ENCODE measurements around the gene PRSS27.
"Not testable (repeated sequence)": the region's sequence is repeated elsewhere in the genome, so short reads cannot be mapped to it uniquely, and the experiment has no call there.

PRSS27 gene

GRCh38 chr16:2675021-2675420, 45.0 kb downstream of the PRSS27 start:
- no peak overlapping the region for H3K4ac ChIP-seq (ENCODE audit: low read length)
- H3K27ac ChIP-seq (replicated peaks; ENCODE audit: low read length) = no peak overlapping the region
- no peak overlapping the region for H4K91ac ChIP-seq (ENCODE audit: low read depth, low read length, poor library complexity)
- no peak overlapping the region for H2BK12ac ChIP-seq (ENCODE audit: low read length)
- H2AFZ ChIP-seq (ENCODE audit: low read length) = no peak overlapping the region
- no peak overlapping the region for H3K9ac ChIP-seq (ENCODE audit: low read depth, low read length, poor library complexity)
- no peaks in the 10 kb centered on the region for H3K9me3 ChIP-seq (replicated peaks in 1 of 2; ENCODE audit: control insufficient read depth in 2 of 2, insufficient read depth in 1 of 2, low read depth in 1 of 2, low read length in 2 of 2)
- H3K36me3 ChIP-seq (replicated peaks in 1 of 2; ENCODE audit: control insufficient read depth in 2 of 2, insufficient read depth in 2 of 2, low read length in 2 of 2) = peaks cover 0 to 3% of the 10 kb centered on the region in 2 donors
- H3K4me1 ChIP-seq (ENCODE audit: control insufficient read depth in 2 of 2, insufficient read depth in 1 of 2, low read depth in 1 of 2, low read length in 2 of 2) = peaks cover 0 to 5% of the 10 kb centered on the region in 2 donors
- no peak overlapping the region for H2AK5ac ChIP-seq (ENCODE audit: low read depth, low read length)
- H3K4me2 ChIP-seq (ENCODE audit: insufficient read depth, low read length, poor library complexity, severe bottlenecking) = no peak overlapping the region
- H4K8ac ChIP-seq (ENCODE audit: low read depth, low read length) = no peak overlapping the region
- no peak overlapping the region for H3K23ac ChIP-seq (ENCODE audit: low read depth, low read length, poor library complexity)
- no peak overlapping the region for H3K14ac ChIP-seq (ENCODE audit: low read length)
- whole genome bisulfite sequencing, 2 donors (ENCODE audit: extremely low coverage in 2 of 2, insufficient read length in 2 of 2, insufficient replicate concordance in 1 of 2) = no CpG with 5 or more reads among the region's 7 CpGs
- no peak overlapping the region for H2BK15ac ChIP-seq (ENCODE audit: low read length)
- DNase-seq (ENCODE audit: low spot score) = no peak
- H3K18ac ChIP-seq (ENCODE audit: low read length) = no peak overlapping the region
- H3K27me3 ChIP-seq (ENCODE audit: control insufficient read depth in 3 of 3, insufficient read depth in 3 of 3, low read depth in 1 of 3, low read length in 3 of 3) = no peaks in the 10 kb centered on the region
- H3K4me3 ChIP-seq (ENCODE audit: low read length in 2 of 2) = peak overlapping the region in 1 of 2 donors; percentile 8
- H2BK5ac ChIP-seq (ENCODE audit: low read length) = no peak overlapping the region
- H3K79me1 ChIP-seq (ENCODE audit: low read depth, low read length) = no peaks in the 10 kb centered on the region
- no peak overlapping the region for H2BK120ac ChIP-seq (ENCODE audit: low read depth, low read length)

DNA sequence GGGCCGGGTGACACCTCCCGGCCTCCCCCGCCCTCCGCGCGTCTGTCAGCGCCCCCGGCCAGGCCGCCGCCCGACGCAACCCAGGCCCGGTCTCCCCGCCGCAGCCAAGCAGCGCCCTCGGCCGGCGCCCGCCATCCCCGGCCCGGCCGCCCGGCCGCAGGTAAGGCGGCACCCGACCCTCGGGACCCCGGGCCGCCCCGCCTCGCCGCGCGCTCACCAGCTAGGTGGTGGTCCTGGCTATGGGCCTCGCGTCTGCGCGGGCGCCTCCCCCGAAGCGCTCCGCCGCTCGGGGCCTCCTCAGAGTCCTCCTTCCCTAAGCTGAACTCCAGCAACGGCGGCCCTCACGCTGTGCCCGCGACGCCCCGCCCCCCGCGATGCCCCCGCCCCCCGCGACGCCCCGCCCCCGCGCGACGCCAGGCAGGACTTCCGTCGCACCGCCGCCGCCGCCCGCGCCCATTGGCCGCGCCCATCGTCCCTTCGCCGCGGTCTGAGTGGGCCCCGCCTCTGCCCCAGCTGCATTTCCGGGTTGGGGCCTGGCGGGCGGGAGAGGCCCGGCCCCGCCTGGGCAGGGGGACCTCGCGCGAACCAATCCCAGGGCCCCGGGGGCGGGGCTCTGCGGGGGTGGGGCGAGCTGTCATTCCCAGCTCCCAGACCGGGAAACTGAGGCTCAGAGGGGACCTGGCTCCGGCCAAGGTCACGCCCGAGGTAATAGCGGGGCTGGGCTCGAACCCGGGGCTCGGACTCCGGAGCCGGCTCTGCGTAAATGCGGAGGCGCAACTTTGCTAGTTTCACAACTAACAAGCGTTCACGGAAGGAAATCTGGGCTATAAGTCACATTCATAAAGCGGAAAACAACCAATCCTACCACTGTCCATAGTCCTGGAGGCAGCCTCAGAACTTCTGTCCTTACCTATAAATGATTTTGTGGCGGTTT, 46.7 kb downstream of the PRSS27 start:
- Histone ChIP-seq H2BK120ac (ENCODE audit: low read depth, low read length) (no peak overlapping the region), H2AFZ (ENCODE audit: low read length) (peak overlapping the region; percentile 89), H3K23ac (ENCODE audit: low read depth, low read length, poor library complexity) (no peak overlapping the region), H2BK15ac (ENCODE audit: low read length) (no peak overlapping the region), H2BK5ac (ENCODE audit: low read length) (no peak overlapping the region), H4K91ac (ENCODE audit: low read depth, low read length, poor library complexity) (no peak overlapping the region), H3K14ac (ENCODE audit: low read length) (peak overlapping the region; percentile 82), H3K18ac (ENCODE audit: low read length) (peak overlapping the region; percentile 71), H3K36me3 (replicated peaks in 1 of 2; ENCODE audit: control insufficient read depth in 2 of 2, insufficient read depth in 2 of 2, low read length in 2 of 2) (peaks cover 0 to 10% of the 10 kb centered on the region in 2 donors), H3K27me3 (ENCODE audit: control insufficient read depth in 3 of 3, insufficient read depth in 3 of 3, low read depth in 1 of 3, low read length in 3 of 3) (no peaks in the 10 kb centered on the region), H3K27ac (replicated peaks; ENCODE audit: low read length) (peak overlapping the region; percentile 61), H3K4me2 (ENCODE audit: insufficient read depth, low read length, poor library complexity, severe bottlenecking) (peak overlapping the region; percentile 89), H4K8ac (ENCODE audit: low read depth, low read length) (no peak overlapping the region), H2AK5ac (ENCODE audit: low read depth, low read length) (no peak overlapping the region), H3K9me3 (replicated peaks in 1 of 2; ENCODE audit: control insufficient read depth in 2 of 2, insufficient read depth in 1 of 2, low read depth in 1 of 2, low read length in 2 of 2) (no peaks in the 10 kb centered on the region), H3K4me3 (ENCODE audit: low read length in 2 of 2) (peak overlapping the region; percentile 57 to 95), H2BK12ac (ENCODE audit: low read length) (no peak overlapping the region), H3K9ac (ENCODE audit: low read depth, low read length, poor library complexity) (peak overlapping the region; percentile 77), H3K4ac (ENCODE audit: low read length) (no peak overlapping the region), H3K4me1 (ENCODE audit: control insufficient read depth in 2 of 2, insufficient read depth in 1 of 2, low read depth in 1 of 2, low read length in 2 of 2) (peaks cover 0 to 5% of the 10 kb centered on the region in 2 donors), H3K79me1 (ENCODE audit: low read depth, low read length) (no peaks in the 10 kb centered on the region)
- WGBS, 2 donors (ENCODE audit: extremely low coverage in 2 of 2, insufficient read length in 2 of 2, insufficient replicate concordance in 1 of 2) = no CpG with 5 or more reads among the region's 107 CpGs
- peak; percentile 90 for DNase-seq (ENCODE audit: low spot score)

DNA sequence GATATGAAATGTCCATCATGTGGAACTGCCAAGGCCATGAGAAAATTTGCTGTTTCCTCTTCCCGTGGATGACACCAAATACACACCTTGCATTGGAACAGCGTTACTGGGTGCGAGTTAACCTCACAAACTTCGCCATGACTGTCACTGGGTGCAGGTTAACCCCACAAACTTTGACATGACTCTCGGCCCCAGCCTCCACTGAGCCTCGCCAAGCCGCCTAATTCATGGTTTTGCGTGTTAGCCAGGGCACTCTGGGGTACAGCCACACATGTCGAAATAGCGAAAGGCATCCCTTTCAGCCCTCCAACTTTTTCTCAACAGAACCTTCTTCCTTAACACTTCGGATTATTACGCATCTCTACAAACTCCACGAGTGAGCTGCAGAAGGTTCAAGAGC, 48.3 kb downstream of the PRSS27 start:
- H3K4me3 ChIP-seq (ENCODE audit: low read length in 2 of 2) = peak overlapping the region in 1 of 2 donors; percentile 46
- peaks cover 0 to 11% of the 10 kb centered on the region in 2 donors for H3K36me3 ChIP-seq (replicated peaks in 1 of 2; ENCODE audit: control insufficient read depth in 2 of 2, insufficient read depth in 2 of 2, low read length in 2 of 2)
- no peaks in the 10 kb centered on the region for H3K27me3 ChIP-seq (ENCODE audit: control insufficient read depth in 3 of 3, insufficient read depth in 3 of 3, low read depth in 1 of 3, low read length in 3 of 3)
- no peak for DNase-seq (ENCODE audit: low spot score)
- no peak overlapping the region for H3K23ac ChIP-seq (ENCODE audit: low read depth, low read length, poor library complexity)
- no peak overlapping the region for H2AFZ ChIP-seq (ENCODE audit: low read length)
- H3K4me2 ChIP-seq (ENCODE audit: insufficient read depth, low read length, poor library complexity, severe bottlenecking) = no peak overlapping the region
- H3K9ac ChIP-seq (ENCODE audit: low read depth, low read length, poor library complexity) = no peak overlapping the region
- no peak overlapping the region for H2BK15ac ChIP-seq (ENCODE audit: low read length)
- H2BK12ac ChIP-seq (ENCODE audit: low read length) = no peak overlapping the region
- no peak overlapping the region for H3K27ac ChIP-seq (replicated peaks; ENCODE audit: low read length)
- no peak overlapping the region for H3K4ac ChIP-seq (ENCODE audit: low read length)
- H3K9me3 ChIP-seq (replicated peaks in 1 of 2; ENCODE audit: control insufficient read depth in 2 of 2, insufficient read depth in 1 of 2, low read depth in 1 of 2, low read length in 2 of 2) = no peaks in the 10 kb centered on the region
- H3K18ac ChIP-seq (ENCODE audit: low read length) = no peak overlapping the region
- no peak overlapping the region for H4K91ac ChIP-seq (ENCODE audit: low read depth, low read length, poor library complexity)
- H3K4me1 ChIP-seq (ENCODE audit: control insufficient read depth in 2 of 2, insufficient read depth in 1 of 2, low read depth in 1 of 2, low read length in 2 of 2) = peaks cover 0 to 5% of the 10 kb centered on the region in 2 donors
- no peak overlapping the region for H3K14ac ChIP-seq (ENCODE audit: low read length)
- WGBS, 2 donors (ENCODE audit: extremely low coverage in 2 of 2, insufficient read length in 2 of 2, insufficient replicate concordance in 1 of 2) = no CpG with 5 or more reads among the region's 13 CpGs
- no peaks in the 10 kb centered on the region for H3K79me1 ChIP-seq (ENCODE audit: low read depth, low read length)
- no peak overlapping the region for H2AK5ac ChIP-seq (ENCODE audit: low read depth, low read length)
- H4K8ac ChIP-seq (ENCODE audit: low read depth, low read length) = no peak overlapping the region
- no peak overlapping the region for H2BK5ac ChIP-seq (ENCODE audit: low read length)
- no peak overlapping the region for H2BK120ac ChIP-seq (ENCODE audit: low read depth, low read length)

DNA sequence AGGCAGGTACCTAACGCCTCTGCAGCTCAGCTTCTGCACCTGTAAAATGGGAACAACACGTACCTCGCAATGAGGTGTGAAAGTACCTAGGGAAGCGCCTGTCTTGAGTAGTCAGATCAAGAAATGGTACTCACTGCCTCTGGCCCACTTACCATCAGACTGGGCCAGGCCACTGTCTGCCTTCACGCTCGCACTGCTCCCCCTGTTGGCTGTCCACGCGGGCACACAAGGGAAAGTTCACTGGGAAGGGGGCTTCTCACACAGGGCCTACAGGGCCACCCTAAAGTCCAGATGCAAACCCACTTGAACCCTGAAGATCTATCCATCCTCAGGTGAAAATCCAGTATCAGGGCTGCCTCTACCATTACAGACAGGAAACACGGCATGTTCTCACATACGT, 48.8 kb downstream of the PRSS27 start:
- H2AK5ac ChIP-seq (ENCODE audit: low read depth, low read length); H3K79me1 ChIP-seq (ENCODE audit: low read depth, low read length); H3K27me3 ChIP-seq (ENCODE audit: control insufficient read depth in 3 of 3, insufficient read depth in 3 of 3, low read depth in 1 of 3, low read length in 3 of 3); H3K23ac ChIP-seq (ENCODE audit: low read depth, low read length, poor library complexity); H2BK15ac ChIP-seq (ENCODE audit: low read length); H2BK120ac ChIP-seq (ENCODE audit: low read depth, low read length); H2BK12ac ChIP-seq (ENCODE audit: low read length); DNase-seq (ENCODE audit: low spot score); H3K14ac ChIP-seq (ENCODE audit: low read length); H3K4ac ChIP-seq (ENCODE audit: low read length); H3K9ac ChIP-seq (ENCODE audit: low read depth, low read length, poor library complexity); H3K4me1 ChIP-seq (ENCODE audit: control insufficient read depth in 2 of 2, insufficient read depth in 1 of 2, low read depth in 1 of 2, low read length in 2 of 2); H4K8ac ChIP-seq (ENCODE audit: low read depth, low read length); H2BK5ac ChIP-seq (ENCODE audit: low read length); H4K91ac ChIP-seq (ENCODE audit: low read depth, low read length, poor library complexity); H3K4me3 ChIP-seq (ENCODE audit: low read length in 2 of 2); H3K18ac ChIP-seq (ENCODE audit: low read length); H3K4me2 ChIP-seq (ENCODE audit: insufficient read depth, low read length, poor library complexity, severe bottlenecking); H3K27ac ChIP-seq (replicated peaks; ENCODE audit: low read length); H3K9me3 ChIP-seq (replicated peaks in 1 of 2; ENCODE audit: control insufficient read depth in 2 of 2, insufficient read depth in 1 of 2, low read depth in 1 of 2, low read length in 2 of 2); H2AFZ ChIP-seq (ENCODE audit: low read length): not testable (repeated sequence)
- H3K36me3 ChIP-seq (replicated peaks in 1 of 2; ENCODE audit: control insufficient read depth in 2 of 2, insufficient read depth in 2 of 2, low read length in 2 of 2) = peaks cover 0 to 11% of the 10 kb centered on the region in 2 donors
- no CpG with 5 or more reads among the region's 10 CpGs for WGBS, 2 donors (ENCODE audit: extremely low coverage in 2 of 2, insufficient read length in 2 of 2, insufficient replicate concordance in 1 of 2)
